Caco-2 (cell line): ENCODE data around the gene PDIA4. TPM values are rescaled to one million over a fixed set of nuclear protein-coding genes. Genes with fewer than 3 reads are reported as not detected.

Source experiments
- BruUV-seq: library from RNA; stranded (reverse); fragments of 400-500 nt; replicated peaks from 2 replicates; lab custom pipeline; 2021; lab: Mats Ljungman, UMichigan
- CTCF ChIA-PET: fragments of 300-600 bp; sonication (Branson Sonifier 250); formaldehyde crosslinking; loops from one replicate; lab custom pipeline; 2022; ENCODE audit warnings: antibody characterized with exemption; lab: Charles Lee
- POLR2A ChIA-PET: fragments of 300-600 bp; sonication (Branson Sonifier 250); formaldehyde crosslinking; loops from one replicate; lab custom pipeline; 2022; ENCODE audit warnings: antibody characterized with exemption; lab: Charles Lee
- DNase-seq, 2 experiments: peaks; one replicate each; pipeline versions ENCODE4 v3.0.0 to v3.0.0-alpha.2; 2020 to 2022
- H3K27me3 ChIP-seq: replicated peaks from 2 replicates; pipeline ENCODE4 v1.6.0; 2011; ENCODE audit warnings: low read length; ENCODE audit not compliant: control insufficient read depth, insufficient read depth
- H3K36me3 ChIP-seq: 2 replicates; pipeline ENCODE4 v1.5.1; 2011; ENCODE audit warnings: low read length; ENCODE audit not compliant: control insufficient read depth, insufficient read depth
- H3K4me1 ChIP-seq: fragments of 250-450 bp; sonication (Bioruptor Pico); 2 replicates; pipeline ENCODE4 v1.5.1; 2020; ENCODE audit warnings: mild to moderate bottlenecking
- H3K4me3 ChIP-seq: 2 replicates; pipeline ENCODE4 v1.5.1; 2011; ENCODE audit warnings: low read depth, mild to moderate bottlenecking, control low read depth, low read length
- H3K9me3 ChIP-seq: fragments of 250-450 bp; sonication (Bioruptor Pico); 2 replicates; pipeline ENCODE4 v1.5.1; 2020; ENCODE audit warnings: mild to moderate bottlenecking, moderate library complexity
- H3K27ac Mint-ChIP-seq: one replicate; pipeline ENCODE4 v1.8.0; 2022; ENCODE audit warnings: mixed read lengths; ENCODE audit not compliant: unreplicated experiment
- H3K27me3 Mint-ChIP-seq: one replicate; pipeline ENCODE4 v1.8.0; 2022; ENCODE audit warnings: mixed read lengths; ENCODE audit not compliant: insufficient read depth, unreplicated experiment
- H3K36me3 Mint-ChIP-seq: one replicate; pipeline ENCODE4 v1.8.0; 2022; ENCODE audit warnings: mild to moderate bottlenecking, mixed read lengths; ENCODE audit not compliant: insufficient read depth, unreplicated experiment
- H3K4me1 Mint-ChIP-seq: one replicate; pipeline ENCODE4 v1.8.0; 2022; ENCODE audit warnings: low read depth, mixed read lengths; ENCODE audit not compliant: unreplicated experiment
- H3K4me3 Mint-ChIP-seq: one replicate; pipeline ENCODE4 v1.8.0; 2022; ENCODE audit warnings: mild to moderate bottlenecking, moderate library complexity, mixed read lengths; ENCODE audit not compliant: unreplicated experiment
- H3K9me3 Mint-ChIP-seq: one replicate; pipeline ENCODE4 v1.8.0; 2022; ENCODE audit warnings: mixed read lengths; ENCODE audit not compliant: unreplicated experiment
- intact Hi-C: fragments of 100-400 bp; cut with micrococcal nuclease; formaldehyde crosslinking; loops from one replicate; pipeline ENCODE4 v1.10.0; 2022; ENCODE audit not compliant: unreplicated experiment
- total RNA-seq: library from RNA; stranded (reverse); gene quantifications from 2 replicates; pipeline ENCODE4 v1.2.3, GENCODE V29; 2022
- TF ChIP-seq, protein P1 (sequence below), 2 experiments: fragments of 200-600 bp in 1 of 2; IDR thresholded peaks; 1 replicate in 1 of 2; 2 replicates in 1 of 2; pipeline versions ENCODE4 v1.5.1 to v1.8.0; 2011 to 2022; ENCODE audit warnings: antibody characterized with exemption in 1 of 2, control low read depth in 1 of 2, inconsistent platforms in 1 of 2, low read depth in 1 of 2, low read length in 1 of 2, mild to moderate bottlenecking in 1 of 2, moderate library complexity in 1 of 2; ENCODE audit not compliant: insufficient read depth in 1 of 2, severe bottlenecking in 1 of 2, unreplicated experiment in 1 of 2

Gene PDIA4
- total RNA-seq, 1 experiment from 2014 or later = 197 TPM

DNA sequence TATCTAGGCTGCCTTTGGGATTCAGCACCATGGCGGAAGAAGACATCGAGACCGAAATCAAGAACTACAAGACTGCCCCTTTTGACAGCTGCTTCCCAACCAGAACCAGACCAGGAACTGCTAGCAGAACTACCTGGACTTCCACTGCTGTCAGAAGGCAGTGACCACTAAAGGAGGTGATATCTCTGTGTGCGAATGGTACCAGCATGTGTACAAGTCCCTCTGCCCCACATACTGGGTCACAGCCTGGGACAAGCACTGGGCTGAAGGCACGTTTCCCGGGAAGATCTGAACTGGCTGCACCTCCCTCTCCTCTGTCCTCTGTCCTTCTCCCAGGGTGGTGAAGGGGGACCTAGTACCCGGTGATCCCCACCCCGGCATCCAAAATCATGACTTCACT lies 25.6 kb upstream of the PDIA4 start:
- no peaks in the 10 kb centered on the region for H3K9me3 ChIP-seq

DNA sequence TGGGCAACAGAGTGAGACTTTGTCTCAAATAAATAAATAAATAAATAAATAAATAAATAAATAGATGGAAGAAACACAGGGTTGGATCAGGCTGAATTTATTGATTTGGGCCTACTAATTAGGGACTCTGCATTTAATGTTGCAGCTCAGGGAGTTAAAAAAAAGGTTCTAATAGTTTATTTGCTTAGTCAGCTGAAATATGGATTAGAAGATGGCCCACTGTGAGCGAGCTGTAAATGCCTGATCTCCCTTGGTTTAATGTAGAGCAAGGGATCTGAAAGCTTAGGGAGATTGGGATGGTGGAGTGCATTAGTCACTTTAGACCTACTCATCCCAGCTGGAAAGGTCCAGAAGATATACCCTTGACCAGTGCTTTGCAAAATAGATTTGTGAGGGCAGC lies 25.1 kb upstream of the PDIA4 start:
- H3K4me3 Mint-ChIP-seq = no peak overlapping the region
- no peaks in the 10 kb centered on the region for H3K27me3 ChIP-seq
- no peaks in the 10 kb centered on the region for H3K9me3 Mint-ChIP-seq
- POLR2A ChIA-PET = no interaction called here
- H3K4me1 Mint-ChIP-seq = no peaks in the 10 kb centered on the region
- no peaks in the 10 kb centered on the region for H3K27me3 Mint-ChIP-seq
- H3K36me3 Mint-ChIP-seq = no peaks in the 10 kb centered on the region
- H3K4me1 ChIP-seq = no peaks in the 10 kb centered on the region
- no peaks in the 10 kb centered on the region for H3K9me3 ChIP-seq
- DNase-seq = no peak
- no peak overlapping the region for H3K4me3 ChIP-seq
- TF ChIP-seq, protein P1, sequence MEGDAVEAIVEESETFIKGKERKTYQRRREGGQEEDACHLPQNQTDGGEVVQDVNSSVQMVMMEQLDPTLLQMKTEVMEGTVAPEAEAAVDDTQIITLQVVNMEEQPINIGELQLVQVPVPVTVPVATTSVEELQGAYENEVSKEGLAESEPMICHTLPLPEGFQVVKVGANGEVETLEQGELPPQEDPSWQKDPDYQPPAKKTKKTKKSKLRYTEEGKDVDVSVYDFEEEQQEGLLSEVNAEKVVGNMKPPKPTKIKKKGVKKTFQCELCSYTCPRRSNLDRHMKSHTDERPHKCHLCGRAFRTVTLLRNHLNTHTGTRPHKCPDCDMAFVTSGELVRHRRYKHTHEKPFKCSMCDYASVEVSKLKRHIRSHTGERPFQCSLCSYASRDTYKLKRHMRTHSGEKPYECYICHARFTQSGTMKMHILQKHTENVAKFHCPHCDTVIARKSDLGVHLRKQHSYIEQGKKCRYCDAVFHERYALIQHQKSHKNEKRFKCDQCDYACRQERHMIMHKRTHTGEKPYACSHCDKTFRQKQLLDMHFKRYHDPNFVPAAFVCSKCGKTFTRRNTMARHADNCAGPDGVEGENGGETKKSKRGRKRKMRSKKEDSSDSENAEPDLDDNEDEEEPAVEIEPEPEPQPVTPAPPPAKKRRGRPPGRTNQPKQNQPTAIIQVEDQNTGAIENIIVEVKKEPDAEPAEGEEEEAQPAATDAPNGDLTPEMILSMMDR (IDR thresholded peaks at IDR 0.05; ENCODE audit: insufficient read depth in 1 of 2, low read depth in 1 of 2, low read length in 1 of 2, severe bottlenecking in 1 of 2, unreplicated experiment in 1 of 2) = no peak
- BruUV-seq = no TSS peak
- H3K36me3 ChIP-seq = no peaks in the 10 kb centered on the region
- H3K27ac Mint-ChIP-seq = no peak overlapping the region
- CTCF ChIA-PET = no interaction called here
- intact Hi-C loops = no loop called here

More for the DNA sequence above, 25.6 kb upstream of the PDIA4 start:
- Mint-ChIP-seq H3K4me3 (no peak overlapping the region), H3K27me3 (no peaks in the 10 kb centered on the region), H3K27ac (no peak overlapping the region), H3K36me3 (no peaks in the 10 kb centered on the region), H3K4me1 (no peaks in the 10 kb centered on the region), H3K9me3 (no peaks in the 10 kb centered on the region)
- CTCF ChIA-PET = no interaction called here
- POLR2A ChIA-PET = no interaction called here
- no TSS peak for BruUV-seq
- Histone ChIP-seq H3K27me3 (no peaks in the 10 kb centered on the region), H3K4me1 (no peaks in the 10 kb centered on the region), H3K4me3 (no peak overlapping the region), H3K36me3 (no peaks in the 10 kb centered on the region)
- no peak for DNase-seq
- TF ChIP-seq, protein P1 (IDR thresholded peaks at IDR 0.05; ENCODE audit: insufficient read depth in 1 of 2, low read depth in 1 of 2, low read length in 1 of 2, severe bottlenecking in 1 of 2, unreplicated experiment in 1 of 2) = no peak
- intact Hi-C loops = no loop called here

DNA sequence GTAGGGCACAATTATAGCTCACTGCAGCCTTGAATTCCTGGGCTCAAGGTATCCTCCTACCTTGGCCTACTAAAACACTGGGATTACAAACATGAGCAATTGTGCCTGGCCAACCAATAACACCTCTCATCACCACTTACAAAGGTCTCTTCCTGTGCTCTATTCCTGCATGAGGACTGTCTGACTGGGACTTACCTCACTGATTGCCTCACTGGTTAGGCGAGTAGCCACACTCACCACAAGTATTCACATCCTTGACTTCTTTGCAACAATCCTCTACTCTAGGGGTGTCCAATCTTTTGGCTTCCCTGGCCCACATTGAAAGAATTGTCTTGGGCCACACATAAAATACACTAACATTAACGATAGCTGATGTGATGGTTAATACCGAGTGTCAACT lies 22.6 kb upstream of the PDIA4 start:
- no peak for DNase-seq
- Mint-ChIP-seq H3K4me1 (no peaks in the 10 kb centered on the region), H3K4me3 (no peak overlapping the region), H3K9me3 (no peaks in the 10 kb centered on the region), H3K36me3 (no peaks in the 10 kb centered on the region), H3K27me3 (no peaks in the 10 kb centered on the region), H3K27ac (no peak overlapping the region)
- no peaks in the 10 kb centered on the region for H3K4me1 ChIP-seq
- CTCF ChIA-PET = interaction anchor here (1.3 kb wide), 1 partner anchor 15 kb away, joined by 5 read pairs; no protein-coding TSS in a partner anchor
- no peaks in the 10 kb centered on the region for H3K36me3 ChIP-seq
- no peaks in the 10 kb centered on the region for H3K27me3 ChIP-seq
- BruUV-seq = no TSS peak
- POLR2A ChIA-PET = no interaction called here
- intact Hi-C loops = no loop called here
- TF ChIP-seq, protein P1 (IDR thresholded peaks at IDR 0.05; ENCODE audit: insufficient read depth in 1 of 2, low read depth in 1 of 2, low read length in 1 of 2, severe bottlenecking in 1 of 2, unreplicated experiment in 1 of 2) = no peak
- no peaks in the 10 kb centered on the region for H3K9me3 ChIP-seq
- H3K4me3 ChIP-seq = no peak overlapping the region
